ENCODE results near the gene RAD51B.

- TF ChIP-seq, protein P1, sequence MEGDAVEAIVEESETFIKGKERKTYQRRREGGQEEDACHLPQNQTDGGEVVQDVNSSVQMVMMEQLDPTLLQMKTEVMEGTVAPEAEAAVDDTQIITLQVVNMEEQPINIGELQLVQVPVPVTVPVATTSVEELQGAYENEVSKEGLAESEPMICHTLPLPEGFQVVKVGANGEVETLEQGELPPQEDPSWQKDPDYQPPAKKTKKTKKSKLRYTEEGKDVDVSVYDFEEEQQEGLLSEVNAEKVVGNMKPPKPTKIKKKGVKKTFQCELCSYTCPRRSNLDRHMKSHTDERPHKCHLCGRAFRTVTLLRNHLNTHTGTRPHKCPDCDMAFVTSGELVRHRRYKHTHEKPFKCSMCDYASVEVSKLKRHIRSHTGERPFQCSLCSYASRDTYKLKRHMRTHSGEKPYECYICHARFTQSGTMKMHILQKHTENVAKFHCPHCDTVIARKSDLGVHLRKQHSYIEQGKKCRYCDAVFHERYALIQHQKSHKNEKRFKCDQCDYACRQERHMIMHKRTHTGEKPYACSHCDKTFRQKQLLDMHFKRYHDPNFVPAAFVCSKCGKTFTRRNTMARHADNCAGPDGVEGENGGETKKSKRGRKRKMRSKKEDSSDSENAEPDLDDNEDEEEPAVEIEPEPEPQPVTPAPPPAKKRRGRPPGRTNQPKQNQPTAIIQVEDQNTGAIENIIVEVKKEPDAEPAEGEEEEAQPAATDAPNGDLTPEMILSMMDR (IDR thresholded peaks at IDR 0.05; ENCODE audit: insufficient read depth, low read length), result no peak
- no peak for TF ChIP-seq POLR2AphosphoS5 (IDR thresholded peaks at IDR 0.05; ENCODE audit: low read depth)
- TF ChIP-seq GABPA (IDR thresholded peaks at IDR 0.05; ENCODE audit: low read depth), result no peak
- TF ChIP-seq, protein P2, sequence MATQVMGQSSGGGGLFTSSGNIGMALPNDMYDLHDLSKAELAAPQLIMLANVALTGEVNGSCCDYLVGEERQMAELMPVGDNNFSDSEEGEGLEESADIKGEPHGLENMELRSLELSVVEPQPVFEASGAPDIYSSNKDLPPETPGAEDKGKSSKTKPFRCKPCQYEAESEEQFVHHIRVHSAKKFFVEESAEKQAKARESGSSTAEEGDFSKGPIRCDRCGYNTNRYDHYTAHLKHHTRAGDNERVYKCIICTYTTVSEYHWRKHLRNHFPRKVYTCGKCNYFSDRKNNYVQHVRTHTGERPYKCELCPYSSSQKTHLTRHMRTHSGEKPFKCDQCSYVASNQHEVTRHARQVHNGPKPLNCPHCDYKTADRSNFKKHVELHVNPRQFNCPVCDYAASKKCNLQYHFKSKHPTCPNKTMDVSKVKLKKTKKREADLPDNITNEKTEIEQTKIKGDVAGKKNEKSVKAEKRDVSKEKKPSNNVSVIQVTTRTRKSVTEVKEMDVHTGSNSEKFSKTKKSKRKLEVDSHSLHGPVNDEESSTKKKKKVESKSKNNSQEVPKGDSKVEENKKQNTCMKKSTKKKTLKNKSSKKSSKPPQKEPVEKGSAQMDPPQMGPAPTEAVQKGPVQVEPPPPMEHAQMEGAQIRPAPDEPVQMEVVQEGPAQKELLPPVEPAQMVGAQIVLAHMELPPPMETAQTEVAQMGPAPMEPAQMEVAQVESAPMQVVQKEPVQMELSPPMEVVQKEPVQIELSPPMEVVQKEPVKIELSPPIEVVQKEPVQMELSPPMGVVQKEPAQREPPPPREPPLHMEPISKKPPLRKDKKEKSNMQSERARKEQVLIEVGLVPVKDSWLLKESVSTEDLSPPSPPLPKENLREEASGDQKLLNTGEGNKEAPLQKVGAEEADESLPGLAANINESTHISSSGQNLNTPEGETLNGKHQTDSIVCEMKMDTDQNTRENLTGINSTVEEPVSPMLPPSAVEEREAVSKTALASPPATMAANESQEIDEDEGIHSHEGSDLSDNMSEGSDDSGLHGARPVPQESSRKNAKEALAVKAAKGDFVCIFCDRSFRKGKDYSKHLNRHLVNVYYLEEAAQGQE (IDR thresholded peaks at IDR 0.05; ENCODE audit: insufficient replicate concordance, low read depth), result no peak
Measured at GRCh38 chr14:67785270-67786109, 34.1 kb upstream of the RAD51B start.

Data from HL-60 (cell line).